K562 (cell line): ENCODE results near the gene LTBP1. TPM values are rescaled to one million over a fixed set of nuclear protein-coding genes. Genes with fewer than 3 reads are reported as not detected.

Source experiments
- CBX1 ChIP-seq: sonication (generic); IDR thresholded peaks from 2 replicates; pipeline ENCODE4 v1.6.1; 2016; ENCODE audit warnings: antibody characterized with exemption, low read depth, mild to moderate bottlenecking
- CREB1 ChIP-seq, 2 experiments: sonication (generic) in 1 of 2; formaldehyde crosslinking in 1 of 2; IDR thresholded peaks; 2 replicates each; pipeline versions ENCODE4 v1.6.1 to v1.8.0; 2012 to 2022; ENCODE audit warnings: inconsistent platforms in 1 of 2, mild to moderate bottlenecking in 1 of 2, missing genetic modification reagents in 1 of 2, moderate library complexity in 1 of 2
- ESRRA ChIP-seq: fragments of 450-650 bp; IDR thresholded peaks from 2 replicates; pipeline ENCODE4 v1.6.1; 2014; ENCODE audit warnings: low read depth, mild to moderate bottlenecking, moderate library complexity, borderline replicate concordance
- GTF2E2 ChIP-seq: fragments of 200-800 bp; sonication (Bioruptor generic); IDR thresholded peaks from 2 replicates; pipeline ENCODE4 v1.6.1; 2016; ENCODE audit warnings: missing genetic modification characterization, missing compliant biosample characterization
- NR4A1 ChIP-seq, 2 experiments: fragments of 250-450 bp in 1 of 2; fragments of 450-650 bp in 1 of 2; sonication (Bioruptor Pico) in 1 of 2; IDR thresholded peaks; 2 replicates each; pipeline versions ENCODE4 v1.4.0 to v1.6.1; 2016 to 2020; ENCODE audit warnings: mild to moderate bottlenecking in 2 of 2, missing compliant biosample characterization in 1 of 2, missing genetic modification characterization in 1 of 2, moderate library complexity in 1 of 2
- PTRF ChIP-seq: fragments of 450-650 bp; IDR thresholded peaks from 2 replicates; pipeline ENCODE4 v1.6.1; 2016; ENCODE audit warnings: mild to moderate bottlenecking, missing genetic modification characterization, missing compliant biosample characterization
- RBM14 ChIP-seq: fragments of 200-400 bp; formaldehyde crosslinking; IDR thresholded peaks from 2 replicates; pipeline ENCODE4 v1.6.1; 2018; ENCODE audit warnings: low read depth, mild to moderate bottlenecking, low read length, moderate library complexity, borderline replicate concordance; ENCODE audit not compliant: insufficient read depth
- RBM34 ChIP-seq: fragments of 200-400 bp; formaldehyde crosslinking; IDR thresholded peaks from 2 replicates; pipeline ENCODE4 v1.6.1; 2018; ENCODE audit warnings: low read length, borderline replicate concordance; ENCODE audit not compliant: insufficient read depth
- SFPQ ChIP-seq: fragments of 200-400 bp; formaldehyde crosslinking; IDR thresholded peaks from 2 replicates; pipeline ENCODE4 v1.6.1; 2017; ENCODE audit warnings: mild to moderate bottlenecking, low read depth, low read length, moderate library complexity
- SMAD2 ChIP-seq: fragments of 150-350 bp; IDR thresholded peaks from 2 replicates; pipeline ENCODE4 v1.6.1; 2014; ENCODE audit warnings: low read depth, mild to moderate bottlenecking, low read length
- TEAD4 ChIP-seq, 2 experiments: sonication (generic) in 1 of 2; formaldehyde crosslinking in 1 of 2; IDR thresholded peaks; 2 replicates each; pipeline versions ENCODE4 v1.6.1 to v1.8.0; 2012 to 2022; ENCODE audit warnings: borderline replicate concordance in 1 of 2, inconsistent platforms in 1 of 2, low read length in 1 of 2, mild to moderate bottlenecking in 1 of 2, missing genetic modification reagents in 1 of 2
- TFE3 ChIP-seq: fragments of 450-650 bp; formaldehyde crosslinking; IDR thresholded peaks from 2 replicates; pipeline ENCODE4 v1.4.0; 2020; ENCODE audit warnings: mild to moderate bottlenecking, mixed read lengths
- USF2 ChIP-seq: sonication (generic); formaldehyde crosslinking; IDR thresholded peaks from 2 replicates; pipeline ENCODE4 v1.5.0; 2020; ENCODE audit warnings: missing genetic modification reagents
- YBX1 ChIP-seq: fragments of 450-650 bp; IDR thresholded peaks from 2 replicates; pipeline ENCODE4 v1.7.1; 2016; ENCODE audit warnings: mild to moderate bottlenecking
- ZBTB1 ChIP-seq: sonication (generic); formaldehyde crosslinking; IDR thresholded peaks from 2 replicates; pipeline ENCODE4 v1.8.1; 2023; ENCODE audit warnings: missing genetic modification reagents, low read depth, mild to moderate bottlenecking, borderline replicate concordance
- ZNF175 ChIP-seq: fragments of 200-800 bp; sonication (Bioruptor generic); IDR thresholded peaks from 2 replicates; pipeline ENCODE4 v1.6.1; 2016; ENCODE audit warnings: low read depth, mild to moderate bottlenecking, missing genetic modification characterization, missing compliant biosample characterization
- ZNF239 ChIP-seq: fragments of 250-450 bp; sonication (Bioruptor Pico); IDR thresholded peaks from 2 replicates; pipeline ENCODE4 v1.4.0; 2020; ENCODE audit warnings: mild to moderate bottlenecking
- ZNF316 ChIP-seq: fragments of 450-650 bp; IDR thresholded peaks from 2 replicates; pipeline ENCODE4 v1.6.1; 2016
- polyA plus RNA-seq, 8 experiments: library from polyadenylated mRNA; depleted of rRNA in 4 of 8; stranded (reverse) in 5 of 8; unstranded in 3 of 8; fragments of >200 nt; fragmentation: Nextera tagmentation in 2 of 8; fragmentation: Illumina TruSeq in 1 of 8; extraction: Ambion mirVana in 2 of 8; extraction: Trizol in 1 of 8; gene quantifications; 2 replicates each; pipeline versions ENCODE4 v1.2.1 to v1.2.3, GENCODE V29; 2011 to 2014; ENCODE audit warnings: inconsistent platforms in 1 of 8, missing spikeins in 1 of 8
- total RNA-seq, 7 experiments: library from RNA; depleted of rRNA in 6 of 7; stranded (reverse); fragments of >200 nt in 6 of 7; fragmentation: Illumina TruSeq in 2 of 7; extraction: Trizol in 2 of 7; gene quantifications; 2 replicates each; pipeline versions ENCODE4 v1.2.1 to v1.2.3, GENCODE V29; 2011 to 2021; ENCODE audit warnings: low replicate concordance in 1 of 7
- TF ChIP-seq, protein P1 (sequence below): sonication (generic); formaldehyde crosslinking; IDR thresholded peaks from 2 replicates; pipeline ENCODE4 v1.8.1; 2023; ENCODE audit warnings: mild to moderate bottlenecking, missing genetic modification reagents

LTBP1 gene
- total and polyA plus RNA-seq, 9 of the 15 experiments (the other 6 are each of a cell fraction or from before 2014, with no cell fraction given) = 3.6 to 16.4 (median 8.5) TPM

- TF ChIP-seq CREB1 (IDR thresholded peaks at IDR 0.05) (0 out of 2 replicates have a peak, but pooled peaks have one; percentile 11), CREB1 (CRISPR knock-in tag; IDR thresholded peaks at IDR 0.05) (peak; percentile 58; the same call in 1 of the 2 replicates), CBX1 (no peak), PTRF (tag) (peak; percentile 59; the same call in 1 of the 2 replicates), TFE3 (CRISPR knock-in tag) (no peak), RBM14 (no peak), SMAD2 (no peak), ZNF175 (CRISPR knock-in tag) (0 out of 2 replicates have a peak, but pooled peaks have one; percentile 17), ZNF239 (CRISPR knock-in tag) (no peak), TEAD4 (IDR thresholded peaks at IDR 0.05; ENCODE audit: low read length) (no peak), TEAD4 (CRISPR knock-in tag; IDR thresholded peaks at IDR 0.05; ENCODE audit: borderline replicate concordance) (no peak), ESRRA (peak; percentile 70; the same call in 1 of the 2 replicates), SFPQ (no peak), USF2 (CRISPR knock-in tag) (no peak), ZNF316 (no peak), NR4A1 (CRISPR knock-in tag; IDR thresholded peaks at IDR 0.05) (no peak), NR4A1 (tag; IDR thresholded peaks at IDR 0.05) (peak; percentile 89), YBX1 (no peak), ZBTB1 (no peak), RBM34 (no peak), GTF2E2 (tag) (no peak)
- TF ChIP-seq, protein P1, sequence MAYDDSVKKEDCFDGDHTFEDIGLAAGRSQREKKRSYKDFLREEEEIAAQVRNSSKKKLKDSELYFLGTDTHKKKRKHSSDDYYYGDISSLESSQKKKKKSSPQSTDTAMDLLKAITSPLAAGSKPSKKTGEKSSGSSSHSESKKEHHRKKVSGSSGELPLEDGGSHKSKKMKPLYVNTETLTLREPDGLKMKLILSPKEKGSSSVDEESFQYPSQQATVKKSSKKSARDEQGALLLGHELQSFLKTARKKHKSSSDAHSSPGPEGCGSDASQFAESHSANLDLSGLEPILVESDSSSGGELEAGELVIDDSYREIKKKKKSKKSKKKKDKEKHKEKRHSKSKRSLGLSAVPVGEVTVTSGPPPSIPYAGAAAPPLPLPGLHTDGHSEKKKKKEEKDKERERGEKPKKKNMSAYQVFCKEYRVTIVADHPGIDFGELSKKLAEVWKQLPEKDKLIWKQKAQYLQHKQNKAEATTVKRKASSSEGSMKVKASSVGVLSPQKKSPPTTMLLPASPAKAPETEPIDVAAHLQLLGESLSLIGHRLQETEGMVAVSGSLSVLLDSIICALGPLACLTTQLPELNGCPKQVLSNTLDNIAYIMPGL = no peak
These were observed 13.7 kb upstream of the LTBP1 start (continued) for GRCh38 chr2:32932825-32933755.
